ENCODE results near the gene PRR3.

- no peak for TF ChIP-seq CTCF (IDR thresholded peaks at IDR 0.05; ENCODE audit: poor library complexity, severe bottlenecking)
- no peak for TF ChIP-seq REST (IDR thresholded peaks at IDR 0.05; ENCODE audit: borderline replicate concordance)
- no peak for TF ChIP-seq SMC3 (conservative IDR thresholded peaks at IDR 0.05; ENCODE audit: poor library complexity)
- TF ChIP-seq EP300 (conservative IDR thresholded peaks at IDR 0.05; ENCODE audit: poor library complexity, severe bottlenecking) = no peak
- TF ChIP-seq EZH2 (IDR thresholded peaks at IDR 0.05; ENCODE audit: borderline replicate concordance, insufficient read depth, low read length, poor library complexity, severe bottlenecking) = no peak
- no peak for TF ChIP-seq POLR2AphosphoS5 (IDR thresholded peaks at IDR 0.05)
- TF ChIP-seq MXI1 (conservative IDR thresholded peaks at IDR 0.05; ENCODE audit: poor library complexity, severe bottlenecking) = no peak
- TF ChIP-seq TAF1 (IDR thresholded peaks at IDR 0.05; ENCODE audit: low read depth) = no peak
Measured at GRCh38 chr6:30598912-30599624, 42.0 kb downstream of the PRR3 start.
